K562 (cell line): ENCODE results near the gene CD46. TPM values are rescaled to one million over a fixed set of nuclear protein-coding genes. Genes with fewer than 3 reads are reported as not detected.
A peak's percentile ranks its signal among the peaks of the same experiment; 100 is the strongest.

Experiments
- ATAC-seq: fragments of 200-7000 bp; cut with Tn5 transposase; 3 replicates; pipeline ENCODE4 v1.9.1; 2020; ENCODE audit warnings: moderate library complexity
- BruUV-seq: library from RNA; stranded (reverse); fragments of 400-500 nt; replicated peaks from 2 replicates; lab custom pipeline; 2021; lab: Mats Ljungman, UMichigan
- CTCF ChIA-PET: fragments of 300-600 bp; formaldehyde crosslinking; extraction: SDS; loops from one replicate; lab custom pipeline; 2021; ENCODE audit warnings: low intra/inter-chr PET ratio; lab: Yijun Ruan, JAX
- POLR2A ChIA-PET: fragments of 300-600, 350-650 bp; sonication (Branson Sonifier 250); formaldehyde crosslinking; extraction: SDS; loops from one replicate; lab custom pipeline; 2021; ENCODE audit warnings: antibody characterized with exemption, inconsistent platforms; lab: Yijun Ruan, JAX
- DNase-seq, 4 experiments: peaks; one replicate each; pipeline versions ENCODE4 v3.0.0 to v3.0.0-alpha.2; 2011 to 2018; ENCODE audit warnings: low spot score in 3 of 4, mixed read lengths in 3 of 4; ENCODE audit errors: extremely low read depth in 1 of 4
- FAIRE-seq: peaks from 2 replicates; lab custom pipeline; 2011; peaks lifted over from hg19 to GRCh38; lab: Jason Lieb, UNC
- H2AFZ ChIP-seq: 2 replicates; pipeline ENCODE4 v1.6.0; 2011; ENCODE audit warnings: low read depth, low read length, control low read depth, inconsistent platforms
- H3K27ac ChIP-seq: fragments of 200-600 bp; 3 replicates; pipeline ENCODE4 v1.8.0; 2011; ENCODE audit warnings: low read depth, mild to moderate bottlenecking, control low read depth, inconsistent platforms, low read length, moderate library complexity, mixed read lengths; ENCODE audit errors: extremely low read depth
- H3K27me3 ChIP-seq, 2 experiments: fragments of 300-600 bp in 1 of 2; 2 replicates in 1 of 2; 3 replicates in 1 of 2; pipeline versions ENCODE4 v1.6.0 to v1.8.0; 2011; ENCODE audit warnings: inconsistent platforms in 2 of 2, low read length in 2 of 2, mild to moderate bottlenecking in 1 of 2, mixed read lengths in 1 of 2, moderate library complexity in 1 of 2; ENCODE audit not compliant: control insufficient read depth in 2 of 2, insufficient read depth in 2 of 2
- H3K36me3 ChIP-seq: fragments of 300-600 bp; 3 replicates; pipeline ENCODE4 v1.8.0; 2011; ENCODE audit warnings: mild to moderate bottlenecking, low read length, inconsistent platforms; ENCODE audit not compliant: control insufficient read depth, insufficient read depth
- H3K4me1 ChIP-seq, 2 experiments: fragments of 200-600 bp in 1 of 2; replicated peaks in 1 of 2; 2 replicates in 1 of 2; 3 replicates in 1 of 2; pipeline versions ENCODE4 v1.5.1 to v1.8.0; 2011; ENCODE audit warnings: inconsistent platforms in 2 of 2, low read length in 2 of 2, mild to moderate bottlenecking in 1 of 2, mixed read lengths in 1 of 2, moderate library complexity in 1 of 2; ENCODE audit not compliant: control insufficient read depth in 2 of 2, insufficient read depth in 2 of 2
- H3K4me2 ChIP-seq: 2 replicates; pipeline ENCODE4 v1.6.1; 2011; ENCODE audit warnings: low read length, control low read depth, inconsistent platforms, mixed read lengths; ENCODE audit not compliant: insufficient read depth
- H3K4me3 ChIP-seq: fragments of 200-600 bp; sonication (generic), shearing (Covaris generic); 2 replicates; pipeline ENCODE4 v1.5.1; 2016; ENCODE audit warnings: control low read depth, inconsistent platforms
- H3K79me2 ChIP-seq: fragments of 200-600 bp; 3 replicates; pipeline ENCODE4 v1.8.0; 2011; ENCODE audit warnings: low read length, inconsistent platforms; ENCODE audit not compliant: control insufficient read depth, insufficient read depth
- H3K9ac ChIP-seq, 2 experiments: 2 replicates each; pipeline versions ENCODE4 v1.6.0 to v1.6.1; 2011; ENCODE audit warnings: low read depth in 2 of 2, low read length in 2 of 2, control low read depth in 1 of 2, inconsistent platforms in 1 of 2, mild to moderate bottlenecking in 1 of 2, mixed read lengths in 1 of 2; ENCODE audit not compliant: insufficient read depth in 1 of 2
- H3K9me1 ChIP-seq: one replicate; pipeline ENCODE4 v1.6.0; 2011; ENCODE audit warnings: inconsistent platforms, mild to moderate bottlenecking, low read length, moderate library complexity; ENCODE audit not compliant: control insufficient read depth, insufficient read depth
- H3K9me3 ChIP-seq: replicated peaks from 2 replicates; pipeline ENCODE4 v1.5.1; 2011; ENCODE audit warnings: low read depth, low read length, inconsistent platforms; ENCODE audit not compliant: control insufficient read depth, insufficient read depth
- H4K20me1 ChIP-seq: replicated peaks from 2 replicates; pipeline ENCODE4 v1.6.1; 2011; ENCODE audit warnings: low read length, inconsistent platforms, mixed read lengths; ENCODE audit not compliant: control insufficient read depth, insufficient read depth
- CHCHD3 ChIP-seq: fragments of 250-450 bp; sonication (Bioruptor Pico); IDR thresholded peaks from 2 replicates; pipeline ENCODE4 v2.1.2; 2022; ENCODE audit warnings: mild to moderate bottlenecking
- CREM ChIP-seq: IDR thresholded peaks from 2 replicates; pipeline ENCODE4 v1.6.1; 2014; ENCODE audit warnings: antibody characterized with exemption, low read depth
- CTBP1 ChIP-seq: fragments of 450-650 bp; IDR thresholded peaks from 2 replicates; pipeline ENCODE4 v1.6.1; 2016; ENCODE audit warnings: borderline replicate concordance
- FOXM1 ChIP-seq, 2 experiments: fragments of 450-650 bp in 1 of 2; sonication (generic) in 1 of 2; formaldehyde crosslinking in 1 of 2; IDR thresholded peaks; 2 replicates each; pipeline versions ENCODE4 v1.6.1 to v1.9.0; 2017 to 2022; ENCODE audit warnings: low read depth in 2 of 2, mild to moderate bottlenecking in 2 of 2, missing genetic modification reagents in 1 of 2, moderate library complexity in 1 of 2
- FUS ChIP-seq: fragments of 200-400 bp; formaldehyde crosslinking; optimal IDR thresholded peaks from 2 replicates; pipeline ENCODE3; 2017; ENCODE audit warnings: low read depth, low read length
- NFIC ChIP-seq: fragments of 450-650 bp; IDR thresholded peaks from 2 replicates; pipeline ENCODE4 v1.6.1; 2017; ENCODE audit warnings: mild to moderate bottlenecking, inconsistent platforms
- SMARCE1 ChIP-seq: fragments of 450-650 bp; IDR thresholded peaks from 2 replicates; pipeline ENCODE4 v1.7.1; 2016; ENCODE audit warnings: mild to moderate bottlenecking
- TRIM28 ChIP-seq: fragments of 450-650 bp; IDR thresholded peaks from 2 replicates; pipeline ENCODE4 v1.6.1; 2017
- ZFP36 ChIP-seq: fragments of 150-350 bp; IDR thresholded peaks from 2 replicates; pipeline ENCODE4 v1.6.1; 2018; ENCODE audit warnings: low read length, low read depth; ENCODE audit not compliant: partially characterized antibody
- ZFX ChIP-seq: sonication (generic); formaldehyde crosslinking; IDR thresholded peaks from 2 replicates; pipeline ENCODE4 v1.8.0; 2022; ENCODE audit warnings: mild to moderate bottlenecking, missing genetic modification reagents, moderate library complexity
- ZNF133 ChIP-seq: fragments of 250-450 bp; sonication (Bioruptor Pico); IDR thresholded peaks from 2 replicates; pipeline ENCODE4 v1.4.0; 2020; ENCODE audit warnings: mild to moderate bottlenecking
- ZNF280B ChIP-seq: fragments of 250-450 bp; sonication (Bioruptor Pico); IDR thresholded peaks from 2 replicates; pipeline ENCODE4 v1.5.1; 2021; ENCODE audit warnings: mild to moderate bottlenecking
- ZNF3 ChIP-seq: fragments of 250-450 bp; sonication (Bioruptor Pico); IDR thresholded peaks from 2 replicates; pipeline ENCODE4 v1.5.0; 2021; ENCODE audit warnings: mild to moderate bottlenecking, moderate library complexity
- ZNF324 ChIP-seq: fragments of 250-450 bp; sonication (Bioruptor Pico); IDR thresholded peaks from 2 replicates; pipeline ENCODE4 v1.4.0; 2020; ENCODE audit warnings: mild to moderate bottlenecking
- WGBS: fragments of 100-300 bp; shearing (Covaris generic); methylation state at CpG from one replicate; pipeline ENCODE4 v1.1.6; 2016; ENCODE audit warnings: low coverage, mixed read lengths; ENCODE audit not compliant: insufficient coverage; ENCODE audit errors: missing lambda C conversion rate; 5-methylcytosine and 5-hydroxymethylcytosine counted together
- in situ Hi-C: fragments of 300-500 bp; cut with MboI; formaldehyde crosslinking; loops from 4 replicates; pipeline ENCODE4 v1.15.0; 2018; ENCODE audit warnings: inconsistent platforms, mixed read lengths
- intact Hi-C: fragments of 100-400 bp; cut with micrococcal nuclease; formaldehyde crosslinking; loops from 2 replicates; pipeline ENCODE4 v1.14.2; 2022
- polyA plus RNA-seq, 8 experiments: library from polyadenylated mRNA; depleted of rRNA in 4 of 8; stranded (reverse) in 5 of 8; unstranded in 3 of 8; fragments of >200 nt; fragmentation: Nextera tagmentation in 2 of 8; fragmentation: Illumina TruSeq in 1 of 8; extraction: Ambion mirVana in 2 of 8; extraction: Trizol in 1 of 8; gene quantifications; 2 replicates each; pipeline versions ENCODE4 v1.2.1 to v1.2.3, GENCODE V29; 2011 to 2014; ENCODE audit warnings: inconsistent platforms in 1 of 8, missing spikeins in 1 of 8
- total RNA-seq, 7 experiments: library from RNA; depleted of rRNA in 6 of 7; stranded (reverse); fragments of >200 nt in 6 of 7; fragmentation: Illumina TruSeq in 2 of 7; extraction: Trizol in 2 of 7; gene quantifications; 2 replicates each; pipeline versions ENCODE4 v1.2.1 to v1.2.3, GENCODE V29; 2011 to 2021; ENCODE audit warnings: low replicate concordance in 1 of 7
- TF ChIP-seq, protein P1 (sequence below): fragments of 450-650 bp; IDR thresholded peaks from 2 replicates; pipeline ENCODE4 v1.6.1; 2018; ENCODE audit not compliant: partially characterized antibody
- TF ChIP-seq, protein P2 (sequence below): sonication (generic); formaldehyde crosslinking; IDR thresholded peaks from 2 replicates; pipeline ENCODE4 v1.8.0; 2022; ENCODE audit warnings: mild to moderate bottlenecking, missing genetic modification reagents

CD46 gene
- total and polyA plus RNA-seq, 9 of the 15 experiments (the other 6 are each of a cell fraction or from before 2014, with no cell fraction given), result 87.9 to 374 (median 156) TPM

- in situ Hi-C loops, result loop anchor here (5.0 to 10.0 kb wide), 3 partner anchors 44 to 1826 kb away; partner anchors contain the start of gene LAMB3
- peak; percentile 83 for ATAC-seq
- peak overlapping the region; percentile 57 for H2AFZ ChIP-seq
- whole genome bisulfite sequencing, result 28% methylated on average over 2 of the region's 2 CpGs
- no peaks in the 10 kb centered on the region for H3K9me3 ChIP-seq
- H3K36me3 ChIP-seq, result no peaks in the 10 kb centered on the region
- no peaks in the 10 kb centered on the region for H3K9me1 ChIP-seq
- peaks cover 23% of the 10 kb centered on the region for H3K79me2 ChIP-seq
- H4K20me1 ChIP-seq, result no peaks in the 10 kb centered on the region
- intact Hi-C loops, result loop anchor here (1.0 kb wide), 2 partner anchors 41 to 48 kb away; no protein-coding TSS in a partner anchor
- H3K4me3 ChIP-seq, result no peak overlapping the region
- peak; percentile 73 to 91 (median 80) for DNase-seq
- no peak overlapping the region for H3K9ac ChIP-seq
- H3K4me2 ChIP-seq, result no peak overlapping the region
- ChIA-PET CTCF (interaction anchor here (0.9 to 1.4 kb wide), 4 partner anchors 39 to 135 kb away, joined by 3 to 10 read pairs (median 4); no protein-coding TSS in a partner anchor), POLR2A (interaction anchor here (0.6 to 2.3 kb wide), 5 partner anchors 10 to 135 kb away, joined by 4 to 12 read pairs (median 5); no protein-coding TSS in a partner anchor)
- peak overlapping the region; percentile 36; the same call in 1 of the 3 replicates for H3K27ac ChIP-seq
- H3K4me1 ChIP-seq, result peaks cover 53 to 80% of the 10 kb centered on the region in 2 experiments
- no TSS peak for BruUV-seq
- H3K27me3 ChIP-seq, result no peaks in the 10 kb centered on the region
- peak; percentile 86 for FAIRE-seq
- TF ChIP-seq CTBP1, result peak; percentile 72
- 0 out of 2 replicates have a peak, but pooled peaks have one; percentile 25 for TF ChIP-seq ZFX (CRISPR knock-in tag)
- TF ChIP-seq SMARCE1, result peak; percentile 76; the same call in 1 of the 2 replicates
- no peak for TF ChIP-seq FOXM1 (IDR thresholded peaks at IDR 0.05; ENCODE audit: low read depth)
- no peak for TF ChIP-seq FOXM1 (CRISPR knock-in tag; IDR thresholded peaks at IDR 0.05; ENCODE audit: low read depth)
- no peak for TF ChIP-seq ZNF324 (CRISPR knock-in tag)
- TF ChIP-seq, protein P1, sequence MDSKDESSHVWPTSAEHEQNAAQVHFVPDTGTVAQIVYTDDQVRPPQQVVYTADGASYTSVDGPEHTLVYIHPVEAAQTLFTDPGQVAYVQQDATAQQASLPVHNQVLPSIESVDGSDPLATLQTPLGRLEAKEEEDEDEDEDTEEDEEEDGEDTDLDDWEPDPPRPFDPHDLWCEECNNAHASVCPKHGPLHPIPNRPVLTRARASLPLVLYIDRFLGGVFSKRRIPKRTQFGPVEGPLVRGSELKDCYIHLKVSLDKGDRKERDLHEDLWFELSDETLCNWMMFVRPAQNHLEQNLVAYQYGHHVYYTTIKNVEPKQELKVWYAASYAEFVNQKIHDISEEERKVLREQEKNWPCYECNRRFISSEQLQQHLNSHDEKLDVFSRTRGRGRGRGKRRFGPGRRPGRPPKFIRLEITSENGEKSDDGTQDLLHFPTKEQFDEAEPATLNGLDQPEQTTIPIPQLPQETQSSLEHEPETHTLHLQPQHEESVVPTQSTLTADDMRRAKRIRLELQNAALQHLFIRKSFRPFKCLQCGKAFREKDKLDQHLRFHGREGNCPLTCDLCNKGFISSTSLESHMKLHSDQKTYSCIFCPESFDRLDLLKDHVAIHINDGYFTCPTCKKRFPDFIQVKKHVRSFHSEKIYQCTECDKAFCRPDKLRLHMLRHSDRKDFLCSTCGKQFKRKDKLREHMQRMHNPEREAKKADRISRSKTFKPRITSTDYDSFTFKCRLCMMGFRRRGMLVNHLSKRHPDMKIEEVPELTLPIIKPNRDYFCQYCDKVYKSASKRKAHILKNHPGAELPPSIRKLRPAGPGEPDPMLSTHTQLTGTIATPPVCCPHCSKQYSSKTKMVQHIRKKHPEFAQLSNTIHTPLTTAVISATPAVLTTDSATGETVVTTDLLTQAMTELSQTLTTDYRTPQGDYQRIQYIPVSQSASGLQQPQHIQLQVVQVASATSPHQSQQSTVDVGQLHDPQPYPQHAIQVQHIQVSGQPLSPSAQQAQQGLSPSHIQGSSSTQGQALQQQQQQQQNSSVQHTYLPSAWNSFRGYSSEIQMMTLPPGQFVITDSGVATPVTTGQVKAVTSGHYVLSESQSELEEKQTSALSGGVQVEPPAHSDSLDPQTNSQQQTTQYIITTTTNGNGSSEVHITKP, result peak; percentile 67
- TF ChIP-seq ZFP36, result peak; percentile 20
- no peak for TF ChIP-seq ZNF133 (CRISPR knock-in tag)
- no peak for TF ChIP-seq CHCHD3 (CRISPR knock-in tag)
- no peak; the same call in 1 of the 2 replicates for TF ChIP-seq TRIM28
- TF ChIP-seq, protein P2, sequence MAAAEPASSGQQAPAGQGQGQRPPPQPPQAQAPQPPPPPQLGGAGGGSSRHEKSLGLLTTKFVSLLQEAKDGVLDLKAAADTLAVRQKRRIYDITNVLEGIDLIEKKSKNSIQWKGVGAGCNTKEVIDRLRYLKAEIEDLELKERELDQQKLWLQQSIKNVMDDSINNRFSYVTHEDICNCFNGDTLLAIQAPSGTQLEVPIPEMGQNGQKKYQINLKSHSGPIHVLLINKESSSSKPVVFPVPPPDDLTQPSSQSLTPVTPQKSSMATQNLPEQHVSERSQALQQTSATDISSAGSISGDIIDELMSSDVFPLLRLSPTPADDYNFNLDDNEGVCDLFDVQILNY (CRISPR knock-in tag), result peak; percentile 86; the same call in 1 of the 2 replicates
- no peak for TF ChIP-seq FUS
- peak; percentile 34 for TF ChIP-seq CREM
- no peak for TF ChIP-seq ZNF280B (CRISPR knock-in tag)
- no peak for TF ChIP-seq NFIC
- no peak for TF ChIP-seq ZNF3 (CRISPR knock-in tag)
Measured at GRCh38 chr1:207828485-207829158, 76.8 kb downstream of the CD46 start.
